COLO829 (cell line): ENCODE data around the gene KIAA0319L.
"Not testable (repeated sequence)": the region's sequence is repeated elsewhere in the genome, so short reads cannot be mapped to it uniquely, and the experiment has no call there.

Experiments used
- DNase-seq: peaks from one replicate; pipeline ENCODE4 v3.0.0; 2012; ENCODE audit warnings: low spot score

KIAA0319L gene

DNA sequence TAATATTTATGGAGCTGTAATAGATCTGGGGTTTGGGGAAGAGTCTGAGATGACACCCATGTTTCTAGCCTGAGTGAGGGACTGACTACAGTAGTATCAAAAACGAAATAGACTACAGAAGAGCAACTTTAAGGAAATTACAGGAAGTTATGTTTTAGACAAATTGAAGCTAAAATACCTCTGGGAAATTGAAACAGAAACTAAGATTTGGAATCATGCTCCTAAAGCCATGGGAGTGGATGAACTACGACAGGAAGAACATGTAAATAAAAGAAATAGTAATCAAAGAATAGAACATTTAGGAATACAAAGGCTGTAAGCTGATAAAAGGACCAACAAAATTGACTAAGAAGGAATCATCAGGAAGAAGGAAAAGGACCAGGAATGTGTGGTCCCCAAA is 68.9 kb downstream of the KIAA0319L start:
- no peak for DNase-seq

- DNase-seq: no peak
Measured at GRCh38 chr1:35486858-35487408, 70.3 kb downstream of the KIAA0319L start.

GRCh38 chr1:35481229-35481628 is 76.0 kb downstream of the KIAA0319L start:
- DNase-seq: no peak

GRCh38 chr1:35477870-35478269 is 79.3 kb downstream of the KIAA0319L start:
- DNase-seq: no peak

GRCh38 chr1:35475856-35476674 is 81.1 kb downstream of the KIAA0319L start:
- no peak for DNase-seq

GRCh38 chr1:35475356-35475755 is 81.8 kb downstream of the KIAA0319L start:
- DNase-seq: no peak

GRCh38 chr1:35473216-35473615 is 84.0 kb downstream of the KIAA0319L start:
- not testable (repeated sequence) for DNase-seq

DNA sequence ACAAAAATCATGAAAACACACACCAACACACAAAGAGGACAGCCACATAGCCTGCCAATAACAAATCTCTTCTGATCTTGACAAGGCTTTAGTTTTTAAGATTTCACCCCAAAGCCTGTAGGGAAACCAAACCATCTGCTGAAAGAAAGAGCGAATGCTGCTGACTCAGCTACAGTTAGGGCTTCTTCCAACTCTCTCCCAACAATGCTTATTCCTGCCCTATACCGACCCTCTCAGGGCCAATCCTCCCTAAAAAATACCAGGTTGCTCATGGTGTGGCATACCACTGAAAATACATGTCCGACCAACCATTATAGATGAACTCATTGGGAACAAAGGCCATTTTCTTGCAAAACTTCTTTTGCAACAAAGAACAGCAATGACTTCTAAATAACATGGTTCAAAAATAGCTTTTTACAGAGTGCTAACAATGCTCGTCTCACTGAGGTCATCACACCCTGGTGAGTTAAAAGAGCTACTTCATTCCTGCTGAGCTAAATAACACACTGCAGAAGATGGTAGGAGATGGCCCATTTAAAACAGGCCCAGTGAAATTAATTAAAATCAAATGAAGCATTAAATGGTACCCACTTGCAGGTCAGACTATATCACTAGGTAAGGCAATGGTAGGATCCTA is 86.1 kb downstream of the KIAA0319L start:
- DNase-seq: no peak

DNA sequence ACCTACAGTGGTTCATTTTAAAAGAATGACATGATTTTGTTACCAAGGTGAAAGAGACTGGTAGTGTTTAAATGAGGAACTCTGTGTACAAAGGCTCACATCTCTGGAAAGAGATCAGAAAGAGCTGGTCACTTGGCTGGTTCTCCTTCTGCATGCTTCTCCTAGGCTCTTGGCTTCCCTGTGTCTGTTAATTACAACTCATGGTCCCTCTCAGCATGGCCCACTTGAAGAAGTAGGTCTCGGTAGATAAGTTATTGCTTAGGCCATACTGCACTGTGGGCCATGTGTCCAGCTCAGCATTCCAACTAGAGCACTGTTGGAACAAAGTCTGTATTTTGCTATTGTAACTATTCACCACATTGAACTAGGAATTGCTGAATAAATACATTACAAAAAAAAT is 91.1 kb downstream of the KIAA0319L start:
- DNase-seq: no peak

GRCh38 chr1:35463749-35464148 is 93.5 kb downstream of the KIAA0319L start:
- DNase-seq: not testable (repeated sequence)

DNA sequence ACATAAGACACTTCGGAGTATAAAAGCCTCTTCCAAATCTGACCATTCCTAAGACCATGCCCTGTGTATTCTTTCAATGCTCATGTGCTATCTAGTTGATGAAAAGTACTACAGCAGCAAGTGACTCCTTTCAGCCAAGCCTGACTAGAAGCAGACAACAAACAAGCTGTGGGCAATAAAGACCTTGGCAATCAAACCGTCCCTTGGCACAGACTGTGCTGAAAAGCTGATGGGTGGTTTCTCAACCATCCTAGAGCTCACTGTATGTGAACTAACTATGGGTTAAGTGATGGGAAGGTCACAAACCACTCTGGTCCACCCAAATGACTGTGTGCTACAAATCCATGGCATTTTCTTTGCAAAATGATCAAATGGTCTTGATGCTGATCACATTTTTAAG is 94.0 kb downstream of the KIAA0319L start:
- no peak for DNase-seq

DNA sequence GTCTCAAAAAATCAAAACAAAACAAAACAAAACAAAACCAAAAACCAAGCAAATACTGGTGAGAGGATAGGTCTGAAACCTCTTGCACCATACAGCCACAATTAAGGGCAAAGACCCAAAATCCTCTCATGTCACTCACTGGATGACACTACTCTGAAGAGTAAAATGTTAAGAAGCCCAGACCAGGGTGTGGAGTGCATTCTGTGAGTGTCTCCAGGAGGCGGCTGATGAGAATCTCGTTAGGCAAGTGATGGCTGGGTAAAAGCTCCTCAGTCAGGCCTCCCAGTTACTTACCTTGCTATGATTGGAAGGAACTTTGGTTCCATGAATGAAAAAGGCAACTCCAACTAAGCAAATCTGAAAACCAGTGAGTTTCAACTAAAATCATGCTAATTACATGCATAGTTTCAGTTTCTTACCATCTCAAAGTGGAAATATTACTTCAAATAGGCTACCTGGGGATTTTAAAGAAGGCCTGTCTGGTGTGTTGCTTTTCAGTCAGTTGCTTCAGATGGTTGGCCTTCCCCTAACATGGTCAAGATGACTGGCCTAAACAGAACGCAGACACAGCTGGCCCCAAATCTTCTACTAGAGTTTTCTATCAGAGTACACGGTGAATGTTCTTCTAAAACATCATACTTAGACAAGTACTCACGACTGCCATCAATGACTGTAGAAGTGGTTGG is 95.1 kb downstream of the KIAA0319L start:
- no peak for DNase-seq

GRCh38 chr1:35460796-35461195 is 96.4 kb downstream of the KIAA0319L start:
- DNase-seq: no peak

DNA sequence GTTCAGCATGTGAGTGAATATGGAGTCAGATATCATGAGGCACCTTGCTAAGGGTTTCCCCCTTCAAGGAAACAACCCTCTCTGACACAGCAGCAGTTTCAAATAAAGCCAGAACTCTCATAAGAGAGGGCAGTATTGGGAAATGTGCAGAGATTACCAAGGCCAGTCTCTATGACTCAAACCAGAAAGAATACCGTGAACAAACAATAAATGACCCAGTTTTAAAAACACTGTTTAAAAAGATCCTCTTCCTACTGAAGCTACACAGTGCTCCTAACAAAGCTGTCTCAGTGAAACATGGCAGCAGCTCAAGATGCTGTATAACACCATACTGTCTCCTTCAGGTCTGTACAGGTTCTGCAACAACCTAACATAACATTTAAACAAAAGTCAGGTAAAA is 102.6 kb downstream of the KIAA0319L start:
- DNase-seq: no peak

GRCh38 chr1:35454176-35454575 is 103.0 kb downstream of the KIAA0319L start:
- DNase-seq: no peak

- no peak for DNase-seq
Measured at GRCh38 chr1:35453031-35453430, 104.2 kb downstream of the KIAA0319L start.

DNA sequence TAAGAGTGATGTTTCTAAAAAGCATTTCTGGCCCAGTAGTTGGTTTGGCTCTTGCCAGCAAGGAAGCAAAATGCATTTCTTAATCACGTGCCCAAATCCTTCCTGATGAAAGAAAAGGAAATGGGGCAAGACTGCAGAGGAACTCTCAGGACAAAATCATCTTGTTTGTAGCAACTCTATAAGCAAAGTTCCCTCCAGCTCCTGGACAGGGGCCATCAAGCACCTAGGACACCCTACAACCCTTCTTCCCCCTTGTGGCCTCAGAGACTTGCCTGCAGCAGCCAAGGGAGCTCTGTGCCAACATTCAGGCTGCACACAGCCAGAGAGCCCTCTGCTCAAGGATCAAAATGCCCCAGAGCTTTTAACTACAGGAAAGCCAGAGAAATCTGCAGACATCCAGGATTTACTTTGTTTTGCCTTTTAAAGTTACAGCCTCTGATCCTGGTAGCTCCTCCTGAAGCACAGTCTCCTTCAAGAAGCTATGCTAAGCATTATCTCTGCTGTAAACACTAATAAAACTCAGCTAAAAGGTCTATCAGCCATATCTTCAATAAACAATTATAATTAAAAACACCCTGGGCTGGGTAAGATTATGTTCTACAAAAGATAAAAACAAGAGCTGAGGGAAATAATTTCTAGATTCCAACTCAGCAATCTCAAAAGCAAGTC is 105.0 kb downstream of the KIAA0319L start:
- no peak for DNase-seq

GRCh38 chr1:35451125-35451528 is 106.1 kb downstream of the KIAA0319L start:
- DNase-seq: peak; percentile 61

DNA sequence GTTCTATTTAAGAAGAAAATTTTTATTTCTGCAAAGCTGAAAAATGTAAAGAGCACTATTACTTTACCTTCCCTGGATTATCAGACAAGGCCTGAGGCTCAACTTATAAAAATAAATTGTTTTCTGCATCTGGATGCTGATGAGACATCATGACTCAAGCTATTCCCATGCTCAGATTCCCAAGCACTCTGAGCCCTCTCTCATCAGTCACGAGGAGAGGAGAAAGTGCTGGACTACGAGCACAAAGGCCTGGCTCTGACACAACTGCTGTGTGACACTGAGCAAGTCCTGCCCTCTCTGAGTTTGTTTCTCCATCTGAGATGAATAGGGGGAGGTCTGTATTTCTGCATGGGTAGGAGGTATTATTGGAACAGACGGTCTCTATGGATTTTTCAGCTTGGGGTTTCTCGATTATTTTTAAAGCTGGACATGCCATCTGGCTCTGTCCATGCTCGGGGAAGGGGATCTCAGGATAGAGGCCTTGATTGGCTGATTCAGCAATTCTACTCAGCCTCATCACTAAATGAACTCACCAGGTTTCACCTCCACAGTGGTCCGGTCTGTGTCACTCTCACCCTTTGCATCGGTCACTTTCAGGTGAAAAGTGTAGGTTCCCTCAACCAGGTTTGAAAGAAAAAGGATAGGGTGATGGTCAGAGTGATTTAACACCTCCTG is 107.7 kb downstream of the KIAA0319L start:
- peak; percentile 49 for DNase-seq

DNA sequence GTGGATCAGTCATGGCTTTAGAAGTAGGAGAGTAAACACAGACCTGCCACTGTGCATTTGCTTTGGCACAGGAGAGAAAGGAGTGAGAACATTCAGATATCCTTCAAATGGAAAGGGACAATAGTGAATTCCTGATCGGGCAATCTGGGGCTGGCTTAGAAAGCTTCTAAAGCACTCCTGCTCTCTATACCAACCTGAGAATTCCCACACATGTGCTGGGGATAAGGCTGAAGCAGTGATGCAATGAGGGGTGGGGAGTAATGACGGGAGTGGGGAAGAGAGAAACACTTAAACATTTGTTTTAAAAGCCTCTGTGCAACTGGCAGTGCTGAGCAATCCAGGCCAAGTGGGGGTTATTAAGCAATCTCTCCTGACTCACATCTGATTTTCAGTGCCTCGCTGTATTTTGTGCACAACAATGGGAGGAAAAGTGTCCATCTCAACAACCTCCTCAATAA is 108.8 kb downstream of the KIAA0319L start:
- peak; percentile 58 for DNase-seq

GRCh38 chr1:35447278-35447677 is 109.9 kb downstream of the KIAA0319L start:
- DNase-seq: no peak

GRCh38 chr1:35444519-35444774 is 112.8 kb downstream of the KIAA0319L start:
- no peak for DNase-seq
